GM12872 (cell line): Measurements from ENCODE around the gene HMGA1.

Source experiments
- CTCF ChIP-seq: IDR thresholded peaks from 3 replicates; pipeline ENCODE4 v1.5.1; 2011; ENCODE audit warnings: low read depth, mild to moderate bottlenecking, low read length, moderate library complexity; ENCODE audit not compliant: insufficient read depth

The HMGA1 gene

GRCh38 chr6:34243901-34244884, 7.5 kb downstream of the HMGA1 start:
- TF ChIP-seq CTCF: peak; percentile 61

DNA sequence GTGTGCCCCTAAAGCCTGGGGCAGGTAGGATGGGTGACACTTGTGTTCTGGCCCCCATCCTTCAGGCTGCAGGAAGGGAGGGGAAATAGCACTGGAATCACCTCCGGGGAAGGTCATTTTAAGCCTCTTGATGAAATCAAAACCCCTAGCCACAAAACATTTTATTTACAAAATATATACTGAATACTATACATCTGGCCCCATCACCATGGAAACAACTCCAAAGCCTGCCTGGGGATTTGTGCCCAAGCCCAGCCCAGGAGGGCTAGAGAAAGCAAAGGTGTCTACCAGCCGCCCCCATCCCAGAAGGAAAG, 9.5 kb downstream of the HMGA1 start:
- TF ChIP-seq CTCF: no peak

DNA sequence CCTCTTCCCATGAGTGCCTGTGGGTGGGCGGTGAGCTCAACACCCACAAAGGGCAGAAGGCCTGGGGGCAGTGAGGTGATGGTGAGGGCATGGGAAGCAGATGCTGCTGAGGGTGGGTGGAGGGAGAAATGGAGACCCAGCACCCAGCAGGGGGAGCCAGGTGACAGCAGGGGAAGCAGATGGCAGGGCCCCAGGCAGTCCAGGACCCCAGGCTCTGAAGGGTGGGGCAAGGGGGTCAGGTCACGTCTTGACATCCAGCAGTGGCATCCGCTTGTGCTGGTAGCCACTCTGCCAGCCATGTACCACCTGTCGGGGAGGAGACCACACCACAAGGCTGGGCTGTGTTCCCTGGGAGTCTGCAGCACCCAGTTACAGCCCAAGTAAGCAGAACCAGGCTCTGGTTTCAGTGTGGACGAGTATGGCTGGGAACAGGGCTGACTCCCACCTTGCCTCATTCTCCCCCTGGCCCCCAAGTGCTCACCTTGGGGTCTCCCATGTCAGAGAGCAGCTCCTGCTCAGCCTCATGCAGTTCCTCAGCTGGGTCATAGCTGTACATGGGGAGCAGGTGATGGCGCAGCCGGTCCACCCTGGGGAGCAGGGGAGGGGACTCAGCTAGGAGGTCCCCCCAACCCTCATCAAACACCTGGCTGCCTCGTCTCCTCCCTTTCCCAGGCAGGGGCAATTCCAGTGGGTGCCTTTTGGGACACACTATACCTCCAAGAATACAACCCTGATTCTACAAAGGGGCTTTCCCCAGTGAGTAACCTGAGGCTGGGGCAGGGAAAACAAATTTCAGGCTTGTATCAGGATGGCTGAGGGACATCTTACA, 10.1 kb downstream of the HMGA1 start:
- peak; percentile 79 for TF ChIP-seq CTCF

DNA sequence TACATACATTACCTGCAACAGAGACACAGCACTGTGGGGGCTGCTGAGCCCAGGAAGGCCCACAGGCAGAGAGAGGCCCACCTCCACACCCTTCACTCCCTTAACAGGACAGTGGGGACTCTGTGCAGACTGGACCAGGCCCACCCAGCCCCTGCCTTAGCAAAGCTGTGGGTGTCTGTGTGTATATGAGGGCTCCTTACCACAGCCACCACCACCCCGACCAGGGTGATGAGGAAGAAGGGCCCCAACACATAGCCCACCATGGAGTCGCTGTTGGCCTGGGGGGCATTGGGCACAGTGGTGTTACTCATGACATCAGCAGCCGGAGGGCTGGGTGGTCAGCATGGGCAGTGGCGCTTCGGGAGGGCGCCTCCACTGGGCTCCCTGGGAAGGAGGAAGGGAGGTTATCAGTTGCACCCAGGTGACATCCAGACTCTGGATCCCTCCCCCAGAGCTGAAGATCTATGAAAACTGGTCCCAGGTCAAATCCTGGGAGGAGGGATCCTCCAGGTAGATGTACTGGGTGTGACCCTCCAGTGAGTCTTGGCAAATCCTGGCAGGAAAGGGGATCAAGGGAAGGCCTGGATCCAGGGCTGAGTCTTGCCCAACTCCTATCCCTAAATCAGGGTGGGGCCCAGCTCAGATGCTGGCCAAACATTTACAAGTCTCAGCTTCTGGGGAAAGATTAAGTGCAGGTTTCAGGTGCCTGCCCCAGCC, 11.0 kb downstream of the HMGA1 start:
- no peak for TF ChIP-seq CTCF

DNA sequence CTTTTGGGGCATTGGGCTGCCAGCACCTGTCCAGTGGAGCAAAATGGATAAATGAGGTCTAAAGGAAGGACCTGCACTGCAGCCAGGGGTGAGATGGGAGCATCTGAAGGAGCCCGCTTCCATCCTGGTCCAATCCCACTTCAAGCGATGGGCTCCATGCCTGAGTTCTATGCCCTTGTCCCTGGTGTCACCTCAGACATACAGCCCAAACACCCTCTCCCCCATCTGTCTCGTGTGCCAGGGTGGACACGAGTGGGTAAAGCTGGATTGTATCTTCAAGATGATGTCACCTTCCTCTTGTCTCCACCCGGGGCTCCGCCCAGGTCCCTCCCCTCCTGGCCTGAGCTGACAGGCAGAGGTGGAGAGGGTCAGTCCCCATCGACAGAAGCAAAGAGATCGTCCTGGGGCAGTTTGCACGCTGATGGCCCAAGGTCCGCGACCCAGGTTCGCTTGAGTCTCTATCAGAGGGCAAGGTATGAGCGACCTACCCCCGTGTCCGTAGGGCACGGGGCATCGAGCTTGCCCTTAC, 11.6 kb downstream of the HMGA1 start:
- no peak for TF ChIP-seq CTCF

DNA sequence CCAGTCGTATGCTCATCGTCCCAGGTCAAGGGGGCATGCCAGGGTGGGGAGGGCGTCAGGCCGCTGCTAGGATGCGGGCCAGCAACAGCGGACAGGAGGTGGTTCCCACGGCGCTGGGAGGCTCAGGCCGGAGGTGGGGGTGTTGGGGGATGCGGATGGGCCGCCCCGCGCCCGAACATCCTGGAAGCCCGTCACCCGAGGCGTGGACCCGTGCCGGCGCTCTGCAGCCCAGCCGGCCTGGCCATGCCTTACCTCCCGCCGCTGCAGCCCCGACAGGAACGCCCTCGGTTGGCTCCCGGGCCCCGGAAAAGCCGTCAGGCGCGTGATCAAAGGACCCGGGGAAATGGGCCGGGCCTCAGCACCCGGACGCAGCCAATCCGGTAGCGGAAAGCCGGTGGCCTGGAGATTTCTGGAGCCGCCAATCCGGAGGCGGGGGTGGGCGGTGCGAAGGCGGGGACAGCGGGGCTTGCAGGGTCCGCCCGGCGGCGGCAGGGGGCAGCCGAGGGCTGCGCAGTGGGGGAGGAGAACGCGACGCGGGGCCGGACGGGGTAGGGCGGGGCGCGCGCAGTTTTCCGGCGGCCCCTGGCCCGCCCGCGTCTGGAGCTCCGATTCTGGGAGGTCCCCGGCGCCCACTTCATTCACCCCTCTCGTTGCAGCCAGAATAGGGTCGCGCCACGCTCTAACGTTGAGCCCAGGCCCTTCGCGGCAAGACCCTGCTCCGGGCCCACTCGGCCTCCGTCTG, 12.2 kb downstream of the HMGA1 start, which contains the start of gene SMIM29:
SMIM29 (minus strand) TSS at position 280 of the 742 bp plus-strand sequence. CDS start 1,215 bp downstream, outside the sequence.
- peak; percentile 83 for TF ChIP-seq CTCF
